A673 (cell line): Measurements from ENCODE around the gene POU2F2. TPM values are rescaled to one million over a fixed set of nuclear protein-coding genes. Genes with fewer than 3 reads are reported as not detected.

Experiments
- BruUV-seq: library from RNA; stranded (reverse); fragments of 400-500 nt; replicated peaks from 2 replicates; lab custom pipeline; 2021; lab: Mats Ljungman, UMichigan
- CTCF ChIA-PET: fragments of 300-600 bp; sonication (Branson Sonifier 250); formaldehyde crosslinking; loops from one replicate; lab custom pipeline; 2022; ENCODE audit warnings: antibody characterized with exemption; lab: Charles Lee
- POLR2A ChIA-PET: fragments of 300-600 bp; sonication (Branson Sonifier 250); formaldehyde crosslinking; loops from one replicate; lab custom pipeline; 2022; ENCODE audit warnings: antibody characterized with exemption; ENCODE audit not compliant: low non-redundant PET; lab: Charles Lee
- DNase-seq: peaks from one replicate; pipeline ENCODE4 v3.0.0-alpha.2; 2015; ENCODE audit warnings: low spot score
- H3K27ac ChIP-seq: fragments of 200-600 bp; sonication (generic); 2 replicates; pipeline ENCODE4 v1.5.1; 2016; ENCODE audit warnings: mixed run types, low read depth, mild to moderate bottlenecking, mixed read lengths, antibody characterized with exemption, low read length; ENCODE audit not compliant: poor library complexity, severe bottlenecking
- H3K27me3 ChIP-seq: fragments of 200-600 bp; sonication (generic); replicated peaks from 2 replicates; pipeline ENCODE4 v1.6.1; 2017; ENCODE audit warnings: mixed run types, low read depth, mild to moderate bottlenecking, mixed read lengths, antibody characterized with exemption, low read length; ENCODE audit not compliant: insufficient read depth, poor library complexity
- H3K36me3 ChIP-seq: fragments of 200-600 bp; sonication (generic); 2 replicates; pipeline ENCODE4 v1.6.1; 2016; ENCODE audit warnings: mixed run types, mild to moderate bottlenecking, mixed read lengths, antibody characterized with exemption, low read length; ENCODE audit not compliant: insufficient read depth, poor library complexity, severe bottlenecking
- H3K4me1 ChIP-seq: fragments of 200-600 bp; sonication (generic); 2 replicates; pipeline ENCODE4 v1.6.1; 2017; ENCODE audit warnings: mixed run types, mild to moderate bottlenecking, mixed read lengths, antibody characterized with exemption, low read length; ENCODE audit not compliant: insufficient read depth, poor library complexity, severe bottlenecking
- H3K4me3 ChIP-seq: fragments of 200-600 bp; sonication (generic); 2 replicates; pipeline ENCODE4 v1.5.1; 2016; ENCODE audit warnings: low read depth, mixed run types, mild to moderate bottlenecking, mixed read lengths, low read length; ENCODE audit not compliant: poor library complexity, severe bottlenecking
- H3K9me3 ChIP-seq: fragments of 200-600 bp; sonication (generic); 2 replicates; pipeline ENCODE4 v1.6.1; 2016; ENCODE audit warnings: mixed run types, low read depth, mild to moderate bottlenecking, mixed read lengths, antibody characterized with exemption, low read length; ENCODE audit not compliant: poor library complexity, severe bottlenecking
- EZH2 ChIP-seq: fragments of 200-600 bp; sonication (generic); IDR thresholded peaks from 2 replicates; pipeline ENCODE4 v1.6.1; 2017; ENCODE audit warnings: borderline replicate concordance, low read depth, mild to moderate bottlenecking, mixed read lengths, antibody characterized with exemption, low read length; ENCODE audit not compliant: poor library complexity, severe bottlenecking
- intact Hi-C: fragments of 100-400 bp; cut with micrococcal nuclease; formaldehyde crosslinking; loops from one replicate; pipeline ENCODE4 v1.10.0; 2022; ENCODE audit not compliant: unreplicated experiment
- total RNA-seq: library from RNA; stranded (reverse); gene quantifications from 2 replicates; pipeline ENCODE4 v1.2.3, GENCODE V29; 2021
- TF ChIP-seq, protein P1 (sequence below): fragments of 300-800, 200-600 bp; sonication (generic); conservative IDR thresholded peaks from 2 replicates; pipeline ENCODE4 v1.5.1; 2017; ENCODE audit warnings: low read depth, mild to moderate bottlenecking, antibody characterized with exemption, low read length, moderate library complexity, mixed read lengths

The POU2F2 gene
- total RNA-seq, 1 experiment from 2014 or later, result 2.5 TPM

DNA sequence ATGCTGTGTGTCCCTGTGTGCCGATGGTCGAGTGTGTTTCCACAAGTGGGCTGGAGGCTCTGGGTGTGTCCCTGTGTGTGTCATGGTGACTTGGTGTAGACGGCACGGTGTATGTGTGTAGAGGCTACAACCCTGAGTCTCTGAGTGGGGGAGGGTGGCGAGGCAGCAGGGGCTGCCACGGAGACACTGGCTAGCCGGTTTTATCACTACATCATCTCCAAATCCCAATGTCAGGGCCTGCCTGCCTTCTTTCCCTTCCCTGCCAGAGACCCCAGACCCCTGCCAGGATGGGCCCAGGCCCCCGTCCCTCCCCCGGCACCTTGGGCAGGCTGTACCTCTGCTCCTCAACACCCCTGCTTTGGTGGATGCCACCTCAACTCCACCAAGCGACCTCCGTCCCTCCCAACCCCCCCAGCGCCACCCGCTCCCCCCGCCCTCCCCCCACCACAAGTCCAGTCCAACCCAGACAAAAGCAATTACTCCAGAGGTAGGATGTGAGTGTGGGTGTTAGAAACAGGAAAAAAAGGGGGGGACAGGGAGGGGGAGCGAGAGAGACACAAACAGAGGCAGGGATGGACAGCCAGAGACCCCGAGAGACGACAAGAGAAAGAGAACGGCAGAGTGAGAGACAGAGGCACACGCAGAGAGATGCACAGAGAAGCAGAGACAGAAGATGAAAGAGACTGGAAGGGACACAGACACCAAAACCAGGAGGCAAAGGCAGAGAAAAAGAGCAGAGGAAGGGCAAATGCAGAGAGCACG is 21.6 kb upstream of the POU2F2 start:
- DNase-seq, result no peak
- no TSS peak for BruUV-seq
- POLR2A ChIA-PET, result no interaction called here
- TF ChIP-seq, protein P1, sequence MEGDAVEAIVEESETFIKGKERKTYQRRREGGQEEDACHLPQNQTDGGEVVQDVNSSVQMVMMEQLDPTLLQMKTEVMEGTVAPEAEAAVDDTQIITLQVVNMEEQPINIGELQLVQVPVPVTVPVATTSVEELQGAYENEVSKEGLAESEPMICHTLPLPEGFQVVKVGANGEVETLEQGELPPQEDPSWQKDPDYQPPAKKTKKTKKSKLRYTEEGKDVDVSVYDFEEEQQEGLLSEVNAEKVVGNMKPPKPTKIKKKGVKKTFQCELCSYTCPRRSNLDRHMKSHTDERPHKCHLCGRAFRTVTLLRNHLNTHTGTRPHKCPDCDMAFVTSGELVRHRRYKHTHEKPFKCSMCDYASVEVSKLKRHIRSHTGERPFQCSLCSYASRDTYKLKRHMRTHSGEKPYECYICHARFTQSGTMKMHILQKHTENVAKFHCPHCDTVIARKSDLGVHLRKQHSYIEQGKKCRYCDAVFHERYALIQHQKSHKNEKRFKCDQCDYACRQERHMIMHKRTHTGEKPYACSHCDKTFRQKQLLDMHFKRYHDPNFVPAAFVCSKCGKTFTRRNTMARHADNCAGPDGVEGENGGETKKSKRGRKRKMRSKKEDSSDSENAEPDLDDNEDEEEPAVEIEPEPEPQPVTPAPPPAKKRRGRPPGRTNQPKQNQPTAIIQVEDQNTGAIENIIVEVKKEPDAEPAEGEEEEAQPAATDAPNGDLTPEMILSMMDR, result no peak
- TF ChIP-seq EZH2, result no peak
- H3K4me3 ChIP-seq, result no peak overlapping the region
- H3K4me1 ChIP-seq, result no peaks in the 10 kb centered on the region
- CTCF ChIA-PET, result interaction anchor here (0.7 kb wide), 1 partner anchor 191 kb away, joined by 4 read pairs; no protein-coding TSS in a partner anchor
- no peak overlapping the region for H3K27ac ChIP-seq
- no peaks in the 10 kb centered on the region for H3K36me3 ChIP-seq
- no peaks in the 10 kb centered on the region for H3K9me3 ChIP-seq
- no peaks in the 10 kb centered on the region for H3K27me3 ChIP-seq
- intact Hi-C loops, result no loop called here

DNA sequence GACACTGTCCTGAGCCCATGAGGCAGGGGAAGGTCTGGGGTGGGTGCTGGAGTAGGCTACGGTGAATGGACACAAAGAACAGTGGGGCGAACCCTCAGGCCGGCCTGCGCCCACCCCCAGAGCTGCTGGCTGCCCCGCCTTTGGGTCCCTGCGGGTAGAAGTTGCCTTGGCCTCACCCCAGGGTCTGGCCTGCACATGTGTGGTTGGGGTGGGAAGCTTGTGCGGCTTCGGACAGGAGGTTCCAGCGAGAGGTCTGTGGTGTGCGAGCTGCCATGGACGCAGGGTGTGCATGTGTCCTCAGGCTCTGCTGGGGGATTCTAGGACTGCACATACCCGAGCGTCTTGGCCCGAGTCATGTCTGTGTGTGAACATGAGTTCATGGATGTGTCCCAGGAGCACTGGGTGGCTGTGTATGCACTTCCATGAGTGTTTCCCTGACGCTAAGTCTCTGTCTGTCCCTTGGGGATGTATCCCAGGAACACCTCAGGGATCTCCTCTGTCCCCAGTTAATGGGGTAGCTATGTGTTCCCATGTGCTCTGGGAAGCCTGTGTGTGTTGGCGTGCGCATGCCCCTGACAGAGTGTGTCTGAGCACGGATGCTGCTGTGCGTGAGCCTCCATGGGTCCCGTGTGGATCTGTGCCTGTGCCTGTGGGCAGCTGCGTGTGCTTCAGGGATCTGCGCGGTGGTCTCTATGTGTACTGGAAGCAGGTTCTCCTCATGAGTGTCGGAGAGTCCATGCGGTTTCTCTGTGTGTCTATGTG is 20.8 kb upstream of the POU2F2 start:
- TF ChIP-seq, protein P1, result no peak
- TF ChIP-seq EZH2, result no peak
- Histone ChIP-seq H3K9me3 (no peaks in the 10 kb centered on the region), H3K4me1 (no peaks in the 10 kb centered on the region), H3K4me3 (no peak overlapping the region), H3K27ac (no peak overlapping the region), H3K36me3 (no peaks in the 10 kb centered on the region), H3K27me3 (no peaks in the 10 kb centered on the region)
- intact Hi-C loops, result no loop called here
- no peak for DNase-seq
- no TSS peak for BruUV-seq
- ChIA-PET POLR2A (no interaction called here), CTCF (no interaction called here)

DNA sequence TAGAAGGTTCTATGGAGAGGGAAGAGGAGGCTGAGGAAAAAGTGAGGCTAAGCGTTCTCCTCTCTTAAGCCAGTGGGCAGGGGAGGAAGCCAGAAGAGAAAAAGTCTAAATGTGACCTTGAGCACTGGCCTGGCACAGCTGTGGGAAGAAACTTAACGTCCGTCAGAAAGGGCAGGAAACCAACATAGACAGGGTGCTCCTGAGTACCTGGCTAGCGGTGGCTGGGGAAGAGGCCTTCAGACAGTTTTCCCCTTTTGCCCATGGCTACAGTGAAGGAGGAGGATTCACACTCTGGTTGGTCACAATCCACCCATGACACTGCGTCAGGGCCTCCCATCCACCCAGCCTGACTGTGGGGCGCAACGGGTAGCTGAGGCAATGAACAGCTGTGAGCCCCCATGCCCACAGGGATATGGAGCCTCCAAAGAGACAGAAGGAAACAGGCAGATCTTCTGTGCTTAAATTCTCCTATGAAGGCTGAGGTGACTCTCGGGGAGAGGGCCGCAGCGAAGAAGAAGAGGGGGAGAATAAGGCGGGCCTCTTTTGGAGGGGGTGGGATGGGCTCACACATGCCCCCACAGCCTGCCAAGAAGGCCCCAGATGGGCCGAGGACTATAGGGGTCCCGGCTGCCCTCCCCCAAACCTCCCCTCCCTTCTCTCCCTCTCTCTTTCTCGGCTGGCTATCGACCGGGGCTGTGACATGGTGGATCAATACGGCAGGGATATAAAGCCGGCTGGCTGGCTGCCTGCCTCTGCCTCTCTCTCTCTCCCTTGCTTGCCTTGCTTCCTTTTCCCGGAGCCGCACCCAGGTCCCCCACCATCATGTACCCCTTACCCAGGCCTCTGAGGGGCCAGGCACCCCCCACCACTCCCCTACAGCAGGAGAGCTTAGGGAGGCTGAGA is 19.8 kb upstream of the POU2F2 start:
- Histone ChIP-seq H3K9me3 (no peaks in the 10 kb centered on the region), H3K4me3 (no peak overlapping the region), H3K4me1 (no peaks in the 10 kb centered on the region), H3K36me3 (no peaks in the 10 kb centered on the region), H3K27ac (no peak overlapping the region), H3K27me3 (peaks cover 7% of the 10 kb centered on the region)
- intact Hi-C loops, result no loop called here
- no TSS peak for BruUV-seq
- ChIA-PET POLR2A (no interaction called here), CTCF (no interaction called here)
- TF ChIP-seq, protein P1, result no peak
- TF ChIP-seq EZH2, result no peak
- DNase-seq, result no peak
